Measurements from ENCODE around the gene DOCK10.

DOCK10 gene

GRCh38 chr2:225032246-225032645 is 10.0 kb downstream of the DOCK10 start:
- Mint-ChIP-seq H3K27me3 (no peaks in the 10 kb centered on the region), H3K4me1 (peaks cover 89% of the 10 kb centered on the region)

DNA sequence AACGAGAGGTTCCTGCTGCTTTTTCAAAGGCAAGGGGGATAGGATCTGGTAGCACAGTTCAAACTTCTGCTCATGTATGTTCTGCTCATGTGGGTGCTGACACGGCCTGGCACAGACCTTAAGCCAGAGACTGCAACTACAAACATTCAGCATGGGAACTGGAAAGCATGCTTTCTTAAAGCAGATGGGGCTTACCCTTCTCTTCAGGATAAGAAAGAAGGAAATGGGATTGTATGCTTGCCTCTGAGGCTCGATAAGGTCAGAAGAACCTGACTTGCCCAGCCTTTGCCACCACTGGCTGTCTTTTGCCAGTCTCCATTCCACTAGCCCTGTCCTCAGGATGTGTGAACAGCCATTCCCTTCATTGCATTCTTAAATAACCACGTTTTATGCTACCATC is 10.7 kb downstream of the DOCK10 start:
- no peak for ATAC-seq
- no peaks in the 10 kb centered on the region for H3K9me3 Mint-ChIP-seq
- peak overlapping the region; percentile 61 for H3K27ac Mint-ChIP-seq
- H3K36me3 Mint-ChIP-seq (ENCODE audit: low read depth) = peaks cover 41% of the 10 kb centered on the region
- H3K4me3 Mint-ChIP-seq = no peak overlapping the region
- no peak for DNase-seq
- H3K27me3 Mint-ChIP-seq = no peaks in the 10 kb centered on the region
- H3K4me1 Mint-ChIP-seq = peaks cover 89% of the 10 kb centered on the region

More at GRCh38 chr2:225032246-225032645, 10.0 kb downstream of the DOCK10 start:
- H3K9me3 Mint-ChIP-seq = no peaks in the 10 kb centered on the region
- peak overlapping the region; percentile 61 for H3K27ac Mint-ChIP-seq
- ATAC-seq = no peak
- no peak overlapping the region for H3K4me3 Mint-ChIP-seq
- H3K36me3 Mint-ChIP-seq (ENCODE audit: low read depth) = peaks cover 45% of the 10 kb centered on the region
- DNase-seq = no peak

DNA sequence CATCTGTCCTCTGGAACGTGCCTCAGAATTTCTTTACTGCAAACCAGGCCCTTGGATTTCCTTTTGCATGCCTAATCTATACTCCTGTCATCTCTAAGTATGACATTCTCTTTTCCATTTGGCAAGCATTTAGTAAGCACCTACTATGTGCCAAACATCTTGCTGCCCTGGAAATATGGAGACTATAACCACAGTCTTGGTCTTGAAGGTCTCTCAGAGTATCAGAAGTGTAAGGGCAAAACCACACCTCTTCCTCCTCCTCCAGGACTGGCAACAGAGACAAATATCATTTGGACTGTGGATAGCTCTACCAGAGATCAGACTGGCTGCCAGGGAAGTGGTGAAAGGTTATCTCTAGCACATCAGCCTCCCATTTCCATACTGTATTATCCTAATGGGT is 11.4 kb downstream of the DOCK10 start:
- DNase-seq (no peak), ATAC-seq (peak; percentile 55)
- Mint-ChIP-seq H3K27ac (peak overlapping the region; percentile 61), H3K36me3 (ENCODE audit: low read depth) (peaks cover 36% of the 10 kb centered on the region), H3K4me3 (peak overlapping the region; percentile 7), H3K4me1 (peaks cover 89% of the 10 kb centered on the region), H3K9me3 (no peaks in the 10 kb centered on the region), H3K27me3 (no peaks in the 10 kb centered on the region)

DNA sequence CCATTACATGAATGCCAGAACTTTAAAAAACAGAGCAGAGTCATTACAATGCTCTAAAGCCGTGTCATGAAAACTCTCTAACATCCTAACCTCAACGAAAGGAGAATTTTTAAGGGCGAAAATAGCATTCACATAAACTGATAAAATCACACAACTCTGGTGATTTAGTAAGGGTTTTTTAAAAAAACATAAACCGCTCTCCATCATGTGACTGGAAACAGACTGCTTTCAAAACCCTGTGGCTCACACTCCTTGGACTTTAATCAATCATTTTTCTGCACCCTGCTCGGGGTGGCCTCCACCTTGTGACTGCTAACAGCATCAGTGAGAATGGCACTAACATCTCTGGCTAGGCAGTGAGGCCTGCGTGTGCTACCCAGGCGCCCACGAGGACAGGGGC is 12.1 kb downstream of the DOCK10 start:
- Mint-ChIP-seq H3K36me3 (ENCODE audit: low read depth) (peaks cover 31% of the 10 kb centered on the region), H3K27ac (peak overlapping the region; percentile 83), H3K4me1 (peaks cover 89% of the 10 kb centered on the region), H3K9me3 (no peaks in the 10 kb centered on the region), H3K27me3 (no peaks in the 10 kb centered on the region), H3K4me3 (peak overlapping the region; percentile 50)
- DNase-seq (no peak), ATAC-seq (peak; percentile 57)

- no peaks in the 10 kb centered on the region for H3K9me3 Mint-ChIP-seq
- no peak overlapping the region for H3K4me3 Mint-ChIP-seq
- no peak for ATAC-seq
- H3K4me1 Mint-ChIP-seq = peaks cover 87% of the 10 kb centered on the region
- peaks cover 21% of the 10 kb centered on the region for H3K36me3 Mint-ChIP-seq (ENCODE audit: low read depth)
- no peaks in the 10 kb centered on the region for H3K27me3 Mint-ChIP-seq
- H3K27ac Mint-ChIP-seq = no peak overlapping the region
- no peak for DNase-seq
These were observed 13.7 kb downstream of the DOCK10 start for GRCh38 chr2:225028572-225028971.

DNA sequence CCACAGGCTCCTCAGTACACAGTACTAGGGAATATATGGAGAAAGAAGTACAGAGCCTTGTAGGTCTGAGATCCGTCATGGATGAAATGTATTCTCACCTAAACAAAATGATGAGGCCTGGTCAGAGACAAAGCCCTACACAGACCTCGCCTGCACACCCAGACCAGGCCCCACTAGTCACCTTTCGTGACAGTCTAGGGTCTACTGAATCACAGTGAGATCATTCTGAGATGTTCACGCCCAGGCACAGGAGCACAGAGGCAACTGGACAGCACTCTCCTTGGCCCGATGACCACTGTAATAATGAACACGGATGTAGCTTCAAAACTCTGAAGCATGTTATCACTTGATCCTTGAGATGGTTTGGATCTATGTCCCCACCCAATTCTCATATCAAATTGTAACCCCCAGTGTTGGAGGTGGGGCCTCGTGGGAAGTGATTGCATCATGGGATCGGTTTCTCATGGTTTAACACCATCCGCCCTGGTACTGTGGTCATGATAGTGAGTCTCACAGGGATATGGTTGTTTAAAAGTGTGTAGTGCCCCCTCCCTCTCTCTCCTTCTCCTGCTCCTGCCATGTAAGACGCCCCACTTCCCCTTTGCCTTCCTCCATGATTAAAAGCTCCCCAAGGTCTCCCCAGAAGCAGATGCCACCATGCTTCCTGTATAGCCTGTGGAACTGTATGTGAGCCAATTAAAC is 15.1 kb downstream of the DOCK10 start:
- Mint-ChIP-seq H3K9me3 (no peaks in the 10 kb centered on the region), H3K36me3 (ENCODE audit: low read depth) (peaks cover 19% of the 10 kb centered on the region), H3K4me3 (peak overlapping the region; percentile 24), H3K27me3 (no peaks in the 10 kb centered on the region), H3K27ac (peak overlapping the region; percentile 62), H3K4me1 (peaks cover 86% of the 10 kb centered on the region)
- ATAC-seq (peak; percentile 68), DNase-seq (peak; percentile 49)

DNA sequence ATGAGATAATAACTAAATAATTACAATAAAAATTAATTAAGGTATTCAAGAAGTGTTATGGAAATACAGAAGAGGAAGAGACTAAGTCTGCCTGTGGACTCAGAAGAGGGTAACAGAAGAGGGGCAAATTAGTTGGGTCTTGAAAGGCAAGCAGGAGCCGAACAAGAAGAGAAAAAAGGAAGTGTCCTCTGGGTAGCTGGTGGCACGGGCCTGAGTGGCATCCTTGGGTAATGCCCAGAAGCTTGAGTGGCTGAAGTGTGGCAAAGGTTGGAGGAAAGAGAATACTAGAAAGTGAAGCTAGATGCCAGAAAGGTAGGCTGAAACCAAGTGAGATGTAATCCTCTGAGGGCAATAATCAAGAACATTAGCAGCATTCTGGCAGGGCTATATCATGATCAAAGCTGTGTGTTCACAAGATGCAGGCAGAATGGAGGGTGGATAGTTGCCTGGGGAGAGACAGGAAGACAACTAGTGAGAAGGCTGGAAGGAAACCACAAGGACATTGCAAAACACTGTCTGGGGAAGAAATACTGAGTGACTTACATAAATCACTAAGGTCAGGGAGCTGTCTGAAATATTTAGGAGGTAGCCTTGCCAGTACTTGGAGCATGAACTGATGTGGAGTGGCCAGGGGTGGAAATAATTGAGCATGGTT is 16.2 kb downstream of the DOCK10 start:
- peaks cover 83% of the 10 kb centered on the region for H3K4me1 Mint-ChIP-seq
- H3K36me3 Mint-ChIP-seq (ENCODE audit: low read depth) = peaks cover 20% of the 10 kb centered on the region
- DNase-seq = no peak

GRCh38 chr2:225022188-225022587 is 20.1 kb downstream of the DOCK10 start:
- no peaks in the 10 kb centered on the region for H3K27me3 Mint-ChIP-seq
- no peak for DNase-seq
- H3K4me3 Mint-ChIP-seq = no peak overlapping the region
- peaks cover 86% of the 10 kb centered on the region for H3K4me1 Mint-ChIP-seq
- peaks cover 12% of the 10 kb centered on the region for H3K36me3 Mint-ChIP-seq (ENCODE audit: low read depth)
- H3K27ac Mint-ChIP-seq = peak overlapping the region; percentile 8
- no peak for ATAC-seq
- H3K9me3 Mint-ChIP-seq = no peaks in the 10 kb centered on the region

More for the DNA sequence above, 16.2 kb downstream of the DOCK10 start:
- H3K4me3 Mint-ChIP-seq = peak overlapping the region; percentile 1
- peak overlapping the region; percentile 62 for H3K27ac Mint-ChIP-seq
- no peaks in the 10 kb centered on the region for H3K9me3 Mint-ChIP-seq
- ATAC-seq = no peak
- H3K27me3 Mint-ChIP-seq = no peaks in the 10 kb centered on the region

DNA sequence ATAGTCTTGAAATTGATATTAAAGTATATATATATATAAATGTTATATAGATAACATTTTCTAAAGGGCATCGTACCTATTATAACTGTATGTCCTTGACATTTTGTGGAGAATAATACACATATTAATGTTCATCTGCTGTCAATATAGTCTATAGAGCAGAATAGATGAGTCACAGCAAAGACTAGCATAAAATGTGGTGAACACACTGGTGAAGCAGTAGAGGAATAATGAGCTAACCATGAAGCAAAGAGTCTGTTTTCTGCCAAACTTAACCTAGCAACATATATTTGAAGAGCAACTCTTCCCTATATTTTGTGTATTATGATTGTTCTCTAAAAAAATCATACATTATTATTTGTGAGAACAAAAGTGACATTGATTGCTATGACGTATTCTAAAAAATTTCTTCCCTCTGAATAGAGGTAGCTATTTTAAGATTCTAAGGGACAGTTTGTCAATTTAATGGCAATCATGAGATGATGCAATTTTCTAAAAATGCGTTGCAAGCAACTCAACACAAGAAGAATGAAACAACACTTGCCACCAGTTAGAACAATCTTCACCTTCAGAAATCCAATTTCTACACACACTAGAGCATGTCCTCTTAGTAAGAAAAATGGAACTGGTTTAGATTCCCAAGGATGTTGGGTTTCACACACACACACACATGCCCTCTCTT is 22.0 kb downstream of the DOCK10 start:
- H3K4me1 Mint-ChIP-seq = peaks cover 80% of the 10 kb centered on the region
- no peak for DNase-seq
- no peaks in the 10 kb centered on the region for H3K27me3 Mint-ChIP-seq
- H3K9me3 Mint-ChIP-seq = no peaks in the 10 kb centered on the region
- peak overlapping the region; percentile 62 for H3K27ac Mint-ChIP-seq
- no peak overlapping the region for H3K4me3 Mint-ChIP-seq
- H3K36me3 Mint-ChIP-seq (ENCODE audit: low read depth) = peaks cover 12% of the 10 kb centered on the region
- ATAC-seq = peak; percentile 92

DNA sequence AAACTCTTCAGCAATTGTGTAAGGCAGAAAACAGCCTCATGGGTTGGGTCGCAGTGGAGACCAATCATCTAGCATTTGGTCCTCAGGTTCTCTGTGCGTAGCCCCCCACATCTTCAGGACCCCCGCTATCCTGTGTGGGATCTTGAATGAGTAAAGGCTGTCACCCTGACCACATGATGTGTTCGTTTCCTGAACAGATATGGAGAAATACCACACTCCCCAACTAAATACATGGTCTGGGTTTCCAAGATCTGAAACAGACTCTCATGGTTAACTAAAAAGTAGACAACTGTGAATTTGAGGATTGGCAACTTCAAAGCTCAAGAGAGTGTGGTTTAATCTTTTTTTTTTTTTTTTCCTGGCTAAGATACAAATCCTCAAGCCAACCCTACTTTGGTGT is 23.2 kb downstream of the DOCK10 start:
- Mint-ChIP-seq H3K36me3 (ENCODE audit: low read depth) (peaks cover 9% of the 10 kb centered on the region), H3K27me3 (no peaks in the 10 kb centered on the region), H3K4me1 (peaks cover 81% of the 10 kb centered on the region), H3K27ac (peak overlapping the region; percentile 73), H3K9me3 (no peaks in the 10 kb centered on the region), H3K4me3 (no peak overlapping the region)
- ATAC-seq = peak; percentile 41
- DNase-seq = no peak

DNA sequence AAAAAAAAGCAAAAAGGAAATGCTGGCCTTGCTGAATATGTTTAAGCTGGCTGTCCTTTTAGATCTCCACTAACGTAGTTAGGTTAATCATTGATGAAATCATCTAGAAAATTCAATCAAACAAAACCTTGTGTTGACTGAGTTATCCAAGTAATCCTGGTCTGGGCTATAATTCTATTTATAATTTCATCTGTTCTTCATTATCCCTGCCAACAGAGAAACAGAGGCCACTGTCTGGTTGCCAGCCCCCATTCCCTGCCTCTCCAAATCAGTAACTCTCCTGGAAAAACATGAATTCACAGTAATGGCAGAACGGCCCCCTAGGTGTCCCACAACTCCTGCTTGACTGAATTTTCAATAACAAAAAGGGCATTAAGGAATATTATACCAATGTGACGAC is 24.6 kb downstream of the DOCK10 start:
- H3K36me3 Mint-ChIP-seq (ENCODE audit: low read depth) = peaks cover 9% of the 10 kb centered on the region
- H3K27me3 Mint-ChIP-seq = no peaks in the 10 kb centered on the region
- peaks cover 82% of the 10 kb centered on the region for H3K4me1 Mint-ChIP-seq
- no peaks in the 10 kb centered on the region for H3K9me3 Mint-ChIP-seq
- peak overlapping the region; percentile 14 for H3K27ac Mint-ChIP-seq
- ATAC-seq (no peak), DNase-seq (no peak)
- no peak overlapping the region for H3K4me3 Mint-ChIP-seq

GRCh38 chr2:225017098-225017685 is 25.1 kb downstream of the DOCK10 start:
- no peaks in the 10 kb centered on the region for H3K9me3 Mint-ChIP-seq
- ATAC-seq (no peak), DNase-seq (no peak)
- H3K27me3 Mint-ChIP-seq = no peaks in the 10 kb centered on the region
- no peak overlapping the region for H3K4me3 Mint-ChIP-seq
- peaks cover 6% of the 10 kb centered on the region for H3K36me3 Mint-ChIP-seq (ENCODE audit: low read depth)
- peaks cover 82% of the 10 kb centered on the region for H3K4me1 Mint-ChIP-seq
- peak overlapping the region; percentile 35 for H3K27ac Mint-ChIP-seq

- peak overlapping the region; percentile 87 for H3K27ac Mint-ChIP-seq
- H3K4me3 Mint-ChIP-seq = no peak overlapping the region
- DNase-seq (no peak), ATAC-seq (peak; percentile 65)
- H3K9me3 Mint-ChIP-seq = no peaks in the 10 kb centered on the region
- peaks cover 4% of the 10 kb centered on the region for H3K36me3 Mint-ChIP-seq (ENCODE audit: low read depth)
- no peaks in the 10 kb centered on the region for H3K27me3 Mint-ChIP-seq
- peaks cover 87% of the 10 kb centered on the region for H3K4me1 Mint-ChIP-seq
These were observed 28.6 kb downstream of the DOCK10 start for GRCh38 chr2:225013425-225014365.

DNA sequence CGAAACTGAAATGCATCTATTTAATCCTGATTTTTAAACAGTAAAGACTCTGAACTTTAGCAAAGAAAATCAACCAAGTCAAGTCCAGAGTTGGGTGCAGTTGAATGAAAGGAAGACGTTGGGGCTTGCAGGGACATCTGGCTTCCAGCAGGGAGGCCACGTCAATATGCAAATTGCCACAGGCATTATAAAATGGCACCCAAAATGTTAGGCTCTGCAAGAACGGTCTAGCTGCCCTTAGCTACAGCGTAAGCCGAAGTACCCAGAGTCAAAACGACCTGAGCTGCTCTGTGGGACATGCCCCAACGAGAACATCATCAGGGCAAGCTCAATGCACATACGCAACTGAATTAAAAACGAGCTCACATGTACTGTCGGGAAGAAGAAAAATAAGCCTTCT is 30.7 kb downstream of the DOCK10 start:
- DNase-seq (no peak), ATAC-seq (no peak)
- H3K27me3 Mint-ChIP-seq = no peaks in the 10 kb centered on the region
- H3K4me1 Mint-ChIP-seq = peaks cover 95% of the 10 kb centered on the region
- H3K9me3 Mint-ChIP-seq = no peaks in the 10 kb centered on the region
- H3K27ac Mint-ChIP-seq = peak overlapping the region; percentile 81
- no peak overlapping the region for H3K4me3 Mint-ChIP-seq
- peaks cover 4% of the 10 kb centered on the region for H3K36me3 Mint-ChIP-seq (ENCODE audit: low read depth)
